GM18870 (cell line): ENCODE data around the gene NUP153.
"Not testable (repeated sequence)": the region's sequence is repeated elsewhere in the genome, so short reads cannot be mapped to it uniquely, and the experiment has no call there.

ENCODE experiments used
- ATAC-seq: cut with Tn5 transposase; IDR thresholded peaks from one replicate; pipeline ENCODE4 v1.9.1; 2021; ENCODE audit warnings: moderate library complexity; ENCODE audit not compliant: unreplicated experiment

NUP153 gene

DNA sequence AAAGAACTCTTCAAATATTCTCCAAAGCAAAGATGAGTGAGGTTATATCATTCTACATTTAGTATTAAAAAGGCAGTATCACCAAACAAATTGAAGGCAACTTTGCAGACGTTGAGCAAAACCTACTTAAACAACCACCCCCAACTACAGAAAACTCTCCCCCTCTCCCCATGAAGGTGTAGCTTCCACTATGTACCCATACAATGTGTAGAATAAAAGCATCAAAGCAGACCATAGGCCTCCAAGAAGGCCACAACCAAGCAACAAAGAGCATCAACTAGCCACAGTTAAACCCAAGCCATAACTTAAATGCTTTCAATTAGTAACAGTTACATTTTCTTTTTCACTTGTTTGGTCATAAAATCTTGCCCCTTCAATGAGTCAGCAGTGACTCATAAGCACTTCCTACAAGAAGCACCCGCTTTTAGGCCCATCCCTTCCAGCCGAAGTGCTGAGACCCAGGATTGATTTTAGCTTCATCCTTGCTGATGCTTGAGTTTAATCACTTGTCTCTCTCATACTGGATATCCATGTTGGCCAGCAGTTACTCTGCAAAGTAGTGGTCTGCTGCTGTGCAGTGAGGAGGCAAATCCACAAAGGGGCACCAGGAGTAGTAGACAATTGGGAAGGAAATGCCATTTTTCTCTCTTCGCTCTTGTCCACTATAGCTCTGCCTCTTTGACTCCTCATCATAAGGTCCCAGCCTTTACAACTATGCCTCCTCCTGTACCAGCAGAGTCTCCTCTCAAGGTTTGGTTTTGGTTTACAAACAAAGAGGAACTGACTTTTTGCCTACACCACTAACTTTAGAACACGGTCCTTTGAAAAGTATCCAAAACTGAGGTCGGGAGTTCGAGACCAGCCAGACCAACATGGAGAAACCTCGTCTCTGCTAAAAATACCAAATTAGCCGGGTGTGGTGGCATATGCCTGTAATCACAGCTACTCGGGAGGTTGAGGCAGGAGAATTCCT, 8.4 kb upstream of the NUP153 start:
- ATAC-seq, result peak; percentile 89

- no peak for ATAC-seq
Measured at GRCh38 chr6:17714177-17714576, 7.5 kb upstream of the NUP153 start.

GRCh38 chr6:17712576-17712975, 5.9 kb upstream of the NUP153 start:
- no peak for ATAC-seq

DNA sequence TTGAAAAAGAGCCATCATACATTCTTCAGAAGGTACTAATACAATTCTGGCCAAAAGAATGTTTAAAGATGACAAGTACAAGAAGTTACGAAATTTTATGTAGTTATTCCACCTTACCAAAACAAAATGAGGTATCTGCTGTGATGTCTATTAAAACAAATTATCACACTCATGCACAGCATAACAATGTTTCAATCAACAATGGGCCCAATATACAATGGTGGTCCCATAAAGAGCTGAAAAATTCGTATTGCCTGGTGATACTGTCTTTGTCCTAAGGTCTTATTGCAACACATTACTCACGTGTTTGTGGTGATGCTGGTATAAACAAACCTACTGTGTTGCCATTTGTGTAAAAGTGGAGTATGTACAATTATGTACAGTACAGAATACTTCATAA, 3.6 kb upstream of the NUP153 start:
- ATAC-seq, result no peak

DNA sequence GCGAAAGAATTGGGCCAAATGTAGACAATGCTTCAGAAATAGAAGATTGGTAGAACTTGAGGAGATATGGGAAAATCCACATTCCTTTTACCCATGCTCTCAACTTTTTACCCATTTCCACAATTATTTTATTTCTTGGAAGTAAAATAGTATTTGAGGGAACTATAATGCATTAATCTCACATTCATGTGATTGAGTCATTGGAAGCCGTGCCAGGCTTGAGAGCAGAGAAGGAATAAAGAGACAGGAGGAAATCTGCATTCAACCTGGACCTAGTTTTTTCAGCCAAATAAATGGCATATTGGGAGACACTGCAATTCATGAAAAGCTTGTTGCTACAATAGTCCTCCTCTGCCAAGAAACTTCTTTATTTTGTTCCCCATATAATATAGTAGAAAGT, 2.8 kb upstream of the NUP153 start:
- no peak for ATAC-seq

GRCh38 chr6:17708035-17708434, 1.3 kb upstream of the NUP153 start:
- ATAC-seq, result not testable (repeated sequence)

DNA sequence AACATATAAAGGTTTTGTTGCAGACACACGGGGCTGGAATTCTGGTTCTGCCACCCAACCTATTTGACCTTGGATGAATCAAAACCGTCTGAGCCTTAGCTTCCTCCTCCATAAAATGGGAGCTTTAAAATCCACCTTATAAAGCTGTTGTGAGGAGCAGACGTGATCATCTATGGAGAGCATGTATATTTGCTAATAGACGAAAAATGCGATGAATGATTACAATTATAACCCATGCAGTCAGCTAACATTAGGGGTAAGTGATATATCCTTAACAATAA, 586 bp upstream of the NUP153 start:
- no peak for ATAC-seq

DNA sequence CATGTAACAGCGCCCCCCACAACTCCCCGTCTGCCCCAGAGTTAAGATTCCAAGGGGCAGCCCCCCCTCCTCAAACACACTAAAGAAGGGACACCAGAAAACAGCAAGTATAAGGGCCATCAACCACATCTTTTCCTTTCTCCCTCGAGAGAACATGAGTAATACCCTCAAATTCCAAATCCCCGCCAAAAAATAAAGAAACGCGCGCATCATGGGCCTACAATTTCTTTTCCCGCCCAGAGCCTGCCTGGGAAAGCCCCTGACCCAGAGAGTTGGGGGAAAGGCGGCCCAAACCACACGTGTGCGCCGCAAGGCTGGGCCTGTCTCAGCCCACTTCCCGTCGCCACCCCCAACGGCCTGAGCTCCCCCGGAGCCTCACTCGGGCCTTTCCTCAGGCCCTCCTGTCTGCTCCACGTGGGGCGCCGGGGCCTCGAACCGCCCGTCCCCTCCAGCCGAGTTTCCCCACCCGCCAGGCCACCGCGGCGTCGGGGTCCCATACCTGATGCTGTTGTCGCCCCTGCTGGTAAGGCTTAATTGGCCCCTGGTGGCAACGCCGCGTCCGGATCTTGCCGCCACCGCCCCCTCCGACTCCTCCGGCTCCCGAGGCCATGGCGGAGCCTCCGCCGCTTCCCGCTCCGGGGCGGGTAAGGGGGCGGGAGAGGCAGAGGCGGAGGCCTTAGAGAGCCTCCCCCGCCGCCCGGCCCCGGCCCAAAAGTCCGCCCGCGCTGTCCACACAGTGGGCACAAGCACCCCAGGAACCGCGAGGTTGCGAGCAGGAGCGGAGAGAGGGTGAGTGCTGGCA, 746 bp downstream of the NUP153 start:
- peak; percentile 47 for ATAC-seq

DNA sequence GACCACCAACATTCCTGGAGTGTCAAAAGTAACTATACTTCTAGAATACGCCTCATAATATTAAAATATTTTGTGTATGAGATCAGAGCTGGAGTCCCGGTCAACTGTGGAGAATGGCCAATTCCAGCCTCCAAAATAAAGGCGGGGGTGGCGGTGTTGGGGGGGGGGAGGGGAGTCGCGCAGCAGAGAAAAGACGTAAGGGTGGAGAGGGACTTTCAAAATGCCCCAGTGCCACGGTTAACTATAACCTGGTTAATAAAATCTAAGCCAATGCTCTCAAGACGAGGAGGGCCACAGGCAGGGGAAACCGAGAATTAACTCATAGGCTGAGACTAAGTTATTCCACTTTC, 1.3 kb downstream of the NUP153 start:
- peak; percentile 0 for ATAC-seq

DNA sequence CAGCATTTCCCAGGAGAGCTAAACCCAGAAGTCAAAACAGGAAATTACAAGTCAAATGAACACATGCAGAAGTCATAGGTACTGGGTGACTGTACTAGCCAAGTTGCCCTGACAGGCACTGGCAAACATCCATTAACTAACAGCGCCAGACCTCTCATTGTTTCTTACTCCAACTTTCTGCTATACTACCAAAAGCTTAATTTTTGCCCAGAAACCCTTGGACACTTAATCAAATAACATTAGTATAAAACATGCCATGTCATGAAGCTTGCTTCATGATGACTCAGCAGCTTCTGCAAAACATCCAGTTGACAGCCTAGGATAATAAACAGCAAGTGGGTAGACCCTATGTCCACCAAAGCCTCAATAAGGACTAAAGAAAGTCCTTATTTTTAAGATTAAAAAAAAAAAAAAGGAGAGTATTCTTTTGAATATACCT, 3.5 kb downstream of the NUP153 start:
- ATAC-seq, result no peak

GRCh38 chr6:17700421-17701416, 6.0 kb downstream of the NUP153 start:
- no peak for ATAC-seq

- no peak for ATAC-seq
Measured at GRCh38 chr6:17691925-17692538, 14.7 kb downstream of the NUP153 start.

GRCh38 chr6:17688481-17688880, 18.2 kb downstream of the NUP153 start:
- no peak for ATAC-seq

GRCh38 chr6:17687136-17687535, 19.6 kb downstream of the NUP153 start:
- no peak for ATAC-seq

GRCh38 chr6:17684134-17684533, 22.6 kb downstream of the NUP153 start:
- ATAC-seq, result no peak

- ATAC-seq, result no peak
Measured at GRCh38 chr6:17683428-17683827, 23.3 kb downstream of the NUP153 start.

- no peak for ATAC-seq
Measured at GRCh38 chr6:17679726-17680125, 27.0 kb downstream of the NUP153 start.

GRCh38 chr6:17677602-17678001, 29.1 kb downstream of the NUP153 start:
- no peak for ATAC-seq

DNA sequence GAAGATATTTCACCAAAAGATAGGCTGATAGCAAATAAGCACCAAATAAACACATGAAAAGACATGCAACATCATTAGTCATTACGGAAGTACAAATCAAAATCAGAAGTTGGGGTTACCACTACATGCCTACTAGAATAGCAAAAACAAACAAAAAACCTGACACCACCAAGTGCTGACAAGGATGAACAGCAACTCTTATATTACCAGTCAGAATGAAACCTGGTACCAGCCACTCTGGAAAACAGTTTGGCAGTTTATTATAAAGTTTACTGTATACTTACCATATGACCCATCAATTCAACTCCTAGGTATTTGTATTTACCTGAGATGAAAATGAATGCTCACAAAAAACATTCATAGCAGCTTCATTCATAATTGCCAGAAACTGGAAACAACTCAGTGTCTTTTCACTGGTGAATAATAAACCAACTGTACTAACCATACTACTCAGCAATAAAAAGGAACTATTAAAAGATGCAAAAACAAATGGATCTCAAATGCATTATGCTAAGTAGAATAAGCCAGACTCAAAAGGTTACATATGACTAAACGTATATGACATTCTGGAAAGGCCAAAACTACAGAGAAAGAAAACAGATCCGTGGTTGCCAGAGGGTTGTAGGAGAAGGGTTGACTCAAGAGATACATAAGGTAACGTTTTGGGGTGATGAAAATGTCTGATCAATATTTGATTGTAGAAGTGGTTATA, 33.0 kb downstream of the NUP153 start:
- no peak for ATAC-seq
